Endothelial cell of umbilical vein (primary cell): Measurements from ENCODE around the gene CGB8. TPM values are rescaled to one million over a fixed set of nuclear protein-coding genes. Genes with fewer than 3 reads are reported as not detected.

ENCODE experiments used
- BruUV-seq: library from RNA; stranded (reverse); fragments of 400-500 nt; replicated peaks from 2 replicates; lab custom pipeline; 2021; lab: Mats Ljungman, UMichigan
- CTCF ChIA-PET: fragments of 300-600, 350-600 bp; sonication (Branson Sonifier 250); formaldehyde crosslinking; loops from one replicate; lab custom pipeline; 2021; ENCODE audit warnings: antibody characterized with exemption, inconsistent platforms; lab: Charles Lee
- POLR2A ChIA-PET: fragments of 300-600, 350-600 bp; sonication (Branson Sonifier 250); formaldehyde crosslinking; loops from one replicate; lab custom pipeline; 2021; ENCODE audit warnings: antibody characterized with exemption, inconsistent platforms; lab: Charles Lee
- DNase-seq: peaks from one replicate; pipeline ENCODE4 v3.0.0-alpha.2; 2011; ENCODE audit warnings: low read depth, low spot score
- FAIRE-seq: peaks from 2 replicates; lab custom pipeline; 2011; peaks lifted over from hg19 to GRCh38; lab: Jason Lieb, UNC
- H2AFZ ChIP-seq: 2 replicates; pipeline ENCODE4 v1.6.0; 2012; ENCODE audit warnings: low read depth, low read length, control low read depth, inconsistent platforms
- H3K27ac ChIP-seq: 2 replicates; pipeline ENCODE4 v1.5.1; 2011; ENCODE audit warnings: low read depth, mild to moderate bottlenecking, control low read depth, low read length, moderate library complexity; ENCODE audit not compliant: insufficient read depth
- H3K27me3 ChIP-seq, 2 experiments: 2 replicates each; pipeline versions ENCODE4 v1.6.0 to v1.6.1; 2011; ENCODE audit warnings: low read length in 2 of 2, mixed read lengths in 1 of 2; ENCODE audit not compliant: control insufficient read depth in 2 of 2, insufficient read depth in 2 of 2
- H3K36me3 ChIP-seq, 2 experiments: 2 replicates in 1 of 2; 3 replicates in 1 of 2; pipeline ENCODE4 v1.5.1; 2011; ENCODE audit warnings: low read length in 2 of 2, mild to moderate bottlenecking in 1 of 2, moderate library complexity in 1 of 2; ENCODE audit not compliant: control insufficient read depth in 2 of 2, insufficient read depth in 2 of 2; ENCODE audit errors: extremely low read depth in 1 of 2
- H3K4me1 ChIP-seq: 3 replicates; pipeline ENCODE4 v1.5.1; 2011; ENCODE audit warnings: mild to moderate bottlenecking, low read length; ENCODE audit not compliant: control insufficient read depth, insufficient read depth; ENCODE audit errors: extremely low read depth
- H3K4me2 ChIP-seq: 2 replicates; pipeline ENCODE4 v1.6.1; 2011; ENCODE audit warnings: low read length, control low read depth, mixed read lengths; ENCODE audit not compliant: insufficient read depth
- H3K4me3 ChIP-seq, 3 experiments: fragments of 200-600 bp in 1 of 3; sonication (generic), shearing (Covaris generic) in 1 of 3; replicated peaks in 1 of 3; 2 replicates each; pipeline ENCODE4 v1.5.1; 2011 to 2016; ENCODE audit warnings: control low read depth in 3 of 3, low read length in 3 of 3, mild to moderate bottlenecking in 2 of 3, inconsistent platforms in 1 of 3, low read depth in 1 of 3, moderate library complexity in 1 of 3; ENCODE audit not compliant: insufficient read depth in 1 of 3
- H3K79me2 ChIP-seq: 2 replicates; pipeline ENCODE4 v1.6.0; 2012; ENCODE audit warnings: low read length, inconsistent platforms; ENCODE audit not compliant: control insufficient read depth, insufficient read depth
- H3K9ac ChIP-seq: replicated peaks from 2 replicates; pipeline ENCODE3; 2011; ENCODE audit warnings: low read length, control low read depth; ENCODE audit not compliant: insufficient read depth; ENCODE audit errors: extremely low read depth
- H3K9me1 ChIP-seq: replicated peaks from 3 replicates; pipeline ENCODE4 v1.6.0; 2011; ENCODE audit warnings: mild to moderate bottlenecking, low read length; ENCODE audit not compliant: control insufficient read depth, insufficient read depth; ENCODE audit errors: extremely low read depth
- H3K9me3 ChIP-seq: replicated peaks from 2 replicates; pipeline ENCODE4 v1.5.1; 2012; ENCODE audit warnings: low read length, inconsistent platforms; ENCODE audit not compliant: control insufficient read depth, insufficient read depth
- H4K20me1 ChIP-seq: replicated peaks from 2 replicates; pipeline ENCODE3; 2011; ENCODE audit warnings: mild to moderate bottlenecking, low read length; ENCODE audit not compliant: control insufficient read depth, insufficient read depth; ENCODE audit errors: extremely low read depth
- CTCF ChIP-seq, 2 donors: IDR thresholded peaks; 1 replicate in 1 of 2; 2 replicates in 1 of 2; pipeline ENCODE4 v1.5.1; 2011; ENCODE audit warnings: low read length in 2 of 2, mild to moderate bottlenecking in 2 of 2, moderate library complexity in 2 of 2, control low read depth in 1 of 2, inconsistent platforms in 1 of 2, low read depth in 1 of 2; ENCODE audit not compliant: insufficient read depth in 1 of 2; ENCODE audit errors: extremely low read depth in 1 of 2
- EZH2 ChIP-seq: IDR thresholded peaks from 2 replicates; pipeline ENCODE4 v1.6.1; 2012; ENCODE audit warnings: borderline replicate concordance, low read depth, mild to moderate bottlenecking, moderate library complexity, low read length, inconsistent platforms; ENCODE audit not compliant: severe bottlenecking
- FOS ChIP-seq: IDR thresholded peaks from 2 replicates; pipeline ENCODE4 v1.6.1; 2011; ENCODE audit warnings: mild to moderate bottlenecking, low read length, moderate library complexity, borderline replicate concordance; ENCODE audit not compliant: insufficient read depth
- GATA2 ChIP-seq: IDR thresholded peaks from 2 replicates; pipeline ENCODE4 v1.7.0; 2011; ENCODE audit warnings: low read depth, mild to moderate bottlenecking, moderate library complexity, mixed read lengths, low read length; ENCODE audit not compliant: insufficient read length, insufficient read depth
- JUN ChIP-seq: IDR thresholded peaks from 2 replicates; pipeline ENCODE4 v1.6.1; 2011; ENCODE audit warnings: borderline replicate concordance, low read depth; ENCODE audit not compliant: insufficient read length, insufficient read depth
- MAX ChIP-seq: IDR thresholded peaks from 2 replicates; pipeline ENCODE4 v1.6.1; 2011; ENCODE audit not compliant: insufficient read depth, insufficient read length
- MYC ChIP-seq: IDR thresholded peaks from one replicate; pipeline ENCODE4 v1.6.1; 2011; ENCODE audit warnings: mild to moderate bottlenecking, low read depth, low read length
- POLR2A ChIP-seq: IDR thresholded peaks from 2 replicates; pipeline ENCODE4 v1.6.1; 2012; ENCODE audit warnings: low read depth, mild to moderate bottlenecking, control low read depth, low read length
- POLR2AphosphoS5 ChIP-seq: IDR thresholded peaks from 2 replicates; pipeline ENCODE4 v1.6.1; 2012; ENCODE audit warnings: low read depth, mild to moderate bottlenecking, control low read depth, low read length, moderate library complexity; ENCODE audit not compliant: insufficient read depth
- dilution Hi-C: fragments of 300-500 bp; cut with MboI; formaldehyde crosslinking; loops from one replicate; pipeline ENCODE4 v1.15.0; 2019; ENCODE audit warnings: low sequenced_read_pairs; ENCODE audit not compliant: extremely low pct_ligation_motif_present
- intact Hi-C: fragments of 100-400 bp; cut with micrococcal nuclease; formaldehyde crosslinking; loops from one replicate; pipeline ENCODE4 v1.10.0; 2022
- polyA plus RNA-seq, 4 experiments: library from polyadenylated mRNA; depleted of rRNA in 3 of 4; stranded (reverse) in 3 of 4; unstranded in 1 of 4; fragments of >200 nt; gene quantifications; 2 replicates each; pipeline versions ENCODE4 v1.2.1 to v1.2.3, GENCODE V29; 2011 to 2012; ENCODE audit warnings: missing spikeins in 1 of 4
- total RNA-seq: library from RNA; stranded (reverse); gene quantifications from 2 replicates; pipeline ENCODE4 v1.2.3, GENCODE V29; 2021

Gene CGB8
- total and polyA plus RNA-seq, 2 donors (not counting 3 experiments of a cell fraction or from before 2014, with no cell fraction given) = not detected

- FAIRE-seq = no peak
Observed at GRCh38 chr19:49059053-49059452, 10.1 kb upstream of the CGB8 start.

More at GRCh38 chr19:49059053-49059452, 10.1 kb upstream of the CGB8 start:
- CTCF ChIA-PET = interaction anchor here (1.0 to 1.3 kb wide), 3 partner anchors 9 to 59 kb away, joined by 3 to 4 read pairs (median 3); no protein-coding TSS in a partner anchor
- H3K9ac ChIP-seq = no peak overlapping the region
- POLR2A ChIA-PET = no interaction called here
- H3K4me2 ChIP-seq = no peak overlapping the region
- dilution Hi-C loops = no loop called here
- peaks cover 11% of the 10 kb centered on the region for H3K4me1 ChIP-seq
- H3K79me2 ChIP-seq = no peaks in the 10 kb centered on the region
- peaks cover 3 to 5% of the 10 kb centered on the region in 2 experiments for H3K27me3 ChIP-seq
- DNase-seq = no peak
- no TSS peak for BruUV-seq
- H3K36me3 ChIP-seq = no peaks in the 10 kb centered on the region
- H3K9me3 ChIP-seq = no peaks in the 10 kb centered on the region
- H3K9me1 ChIP-seq = no peaks in the 10 kb centered on the region
- H2AFZ ChIP-seq = no peak overlapping the region
- H3K4me3 ChIP-seq = no peak overlapping the region
- no peak for TF ChIP-seq POLR2AphosphoS5
- no peak for TF ChIP-seq EZH2
- no peak for TF ChIP-seq MAX
- no peak for TF ChIP-seq GATA2
- no peak for TF ChIP-seq FOS
- TF ChIP-seq CTCF (IDR thresholded peaks at IDR 0.05; ENCODE audit: extremely low read depth in 1 of 2, insufficient read depth in 1 of 2, low read depth in 1 of 2, low read length in 2 of 2) = no peak
- TF ChIP-seq MYC = no peak
- no peak for TF ChIP-seq JUN
- TF ChIP-seq POLR2A = no peak
- intact Hi-C loops = no loop called here
- no peaks in the 10 kb centered on the region for H4K20me1 ChIP-seq
- H3K27ac ChIP-seq = no peak overlapping the region
